SK-N-DZ (cell line): ENCODE data around the gene FOXRED2. TPM values are rescaled to one million over a fixed set of nuclear protein-coding genes. Genes with fewer than 3 reads are reported as not detected.
"Not testable (repeated sequence)": the region's sequence is repeated elsewhere in the genome, so short reads cannot be mapped to it uniquely, and the experiment has no call there.

Experiments used
- DNase-seq: peaks from one replicate; pipeline ENCODE4 v3.0.0-alpha.2; 2015; ENCODE audit warnings: low spot score
- polyA plus RNA-seq, 2 experiments: library from polyadenylated mRNA; depleted of rRNA; stranded (reverse); fragments of >200 nt; gene quantifications; 2 replicates each; pipeline ENCODE4 v1.2.3, GENCODE V29; 2014

The FOXRED2 gene
- polyA plus RNA-seq (2014; cell fraction: cytosol; rRNA removed), result 15.8 and 17.4 TPM in 2 replicates
- 7.4 and 8.6 TPM in 2 replicates for polyA plus RNA-seq (2014; cell fraction: nucleus; rRNA removed)

GRCh38 chr22:36506637-36507517 is at the start of gene FOXRED2:
Gene FOXRED2 (minus strand): TSS chr22:36507040. CDS start chr22:36506422, 618 bp downstream.
- peak; percentile 90 for DNase-seq

GRCh38 chr22:36554098-36554497 is 47.3 kb upstream of the FOXRED2 start:
- DNase-seq, result no peak

GRCh38 chr22:36552289-36552688 is 45.4 kb upstream of the FOXRED2 start:
- DNase-seq, result no peak

- no peak for DNase-seq
Observed at GRCh38 chr22:36550701-36551495, 44.1 kb upstream of the FOXRED2 start.

- DNase-seq, result no peak
Observed at GRCh38 chr22:36549033-36549432, 42.2 kb upstream of the FOXRED2 start.

- no peak for DNase-seq
Observed at GRCh38 chr22:36548606-36549005, 41.8 kb upstream of the FOXRED2 start.

GRCh38 chr22:36546932-36547331 is 40.1 kb upstream of the FOXRED2 start:
- no peak for DNase-seq

- peak; percentile 58 for DNase-seq
Observed at GRCh38 chr22:36546092-36546804, 39.4 kb upstream of the FOXRED2 start.

- DNase-seq, result no peak
Observed at GRCh38 chr22:36544107-36544620, 37.3 kb upstream of the FOXRED2 start.

GRCh38 chr22:36541831-36542411 is 35.1 kb upstream of the FOXRED2 start:
- no peak for DNase-seq

- no peak for DNase-seq
Observed at GRCh38 chr22:36540867-36541642, 34.2 kb upstream of the FOXRED2 start.

- DNase-seq, result no peak
Observed at GRCh38 chr22:36538529-36538928, 31.7 kb upstream of the FOXRED2 start.

- DNase-seq, result no peak
Observed at GRCh38 chr22:36536717-36537116, 29.9 kb upstream of the FOXRED2 start.

GRCh38 chr22:36533320-36533719 is 26.5 kb upstream of the FOXRED2 start:
- DNase-seq, result not testable (repeated sequence)

- no peak for DNase-seq
Observed at GRCh38 chr22:36532466-36532865, 25.6 kb upstream of the FOXRED2 start.

- peak; percentile 100 for DNase-seq
Observed at GRCh38 chr22:36528795-36529751, 22.2 kb upstream of the FOXRED2 start, which contains the start of gene EIF3D. Gene EIF3D (minus strand): TSS chr22:36529166. CDS start chr22:36526121, 3,045 bp downstream.

- no peak for DNase-seq
Observed at GRCh38 chr22:36528341-36528740, 21.5 kb upstream of the FOXRED2 start.

GRCh38 chr22:36522662-36523061 is 15.8 kb upstream of the FOXRED2 start:
- no peak for DNase-seq

GRCh38 chr22:36520423-36520822 is 13.6 kb upstream of the FOXRED2 start:
- DNase-seq, result no peak
